Esophagus muscularis mucosa (tissue), 3 donors: ENCODE results near the gene AP3S2.
"Not testable (repeated sequence)": the region's sequence is repeated elsewhere in the genome, so short reads cannot be mapped to it uniquely, and the experiment has no call there.

ENCODE experiments used
- CTCF ChIP-seq, 3 experiments: fragments of 200-600 bp in 2 of 3; fragments of 450-650 bp in 1 of 3; sonication (generic) in 2 of 3; IDR thresholded peaks; one replicate each; pipeline ENCODE4 v1.5.1; 2017 to 2019; ENCODE audit warnings: antibody characterized with exemption in 3 of 3, mild to moderate bottlenecking in 2 of 3, moderate library complexity in 1 of 3
- POLR2A ChIP-seq: fragments of 450-650 bp; IDR thresholded peaks from one replicate; pipeline ENCODE4 v1.6.1; 2017; ENCODE audit warnings: antibody characterized with exemption, moderate library complexity, mild to moderate bottlenecking, low read depth
- POLR2AphosphoS5 ChIP-seq, 2 donors: sonication (generic); formaldehyde crosslinking; IDR thresholded peaks; one replicate each; pipeline ENCODE4 v1.6.1; 2017; ENCODE audit warnings: antibody characterized with exemption in 2 of 2

GRCh38 chr15:89782619-89782950, 111.2 kb downstream of the AP3S2 start:
- TF ChIP-seq CTCF (IDR thresholded peaks at IDR 0.05); POLR2AphosphoS5 (IDR thresholded peaks at IDR 0.05); POLR2A: not testable (repeated sequence)
